ENCODE results near the gene NALF2.

The NALF2 gene

GRCh38 chrX:69503782-69504625 lies at the start of gene NALF2:
NALF2 (plus strand) TSS chrX:69504326; CDS start chrX:69505283, 957 bp downstream.
- Histone ChIP-seq H3K36me3 (ENCODE audit: control insufficient read depth, insufficient read depth, low read length) (no peaks in the 10 kb centered on the region), H3K4me3 (replicated peaks; ENCODE audit: low read depth, low read length) (no peak within 1 kb of the TSS; the same call in 1 of the 2 replicates), H3K27me3 (replicated peaks; ENCODE audit: control insufficient read depth, insufficient read depth, low read length) (peaks cover 1% of the 10 kb centered on the region; the same call in 1 of the 2 replicates)
- no peak for TF ChIP-seq CTCF (IDR thresholded peaks at IDR 0.05; ENCODE audit: insufficient read depth, low read length, poor library complexity, severe bottlenecking)
- DNase-seq (ENCODE audit: extremely low read depth, insufficient read length): peak; percentile 33

GRCh38 chrX:69457756-69458155 lies 46.4 kb upstream of the NALF2 start:
- no peak for DNase-seq (ENCODE audit: extremely low read depth, insufficient read length)
- Histone ChIP-seq H3K4me3 (replicated peaks; ENCODE audit: low read depth, low read length) (no peak overlapping the region), H3K27me3 (replicated peaks; ENCODE audit: control insufficient read depth, insufficient read depth, low read length) (no peaks in the 10 kb centered on the region), H3K36me3 (ENCODE audit: control insufficient read depth, insufficient read depth, low read length) (no peaks in the 10 kb centered on the region)
- no peak for TF ChIP-seq CTCF (IDR thresholded peaks at IDR 0.05; ENCODE audit: insufficient read depth, low read length, poor library complexity, severe bottlenecking)

GRCh38 chrX:69466546-69466945 lies 37.6 kb upstream of the NALF2 start:
- no peak for DNase-seq (ENCODE audit: extremely low read depth, insufficient read length)
- H3K4me3 ChIP-seq (replicated peaks; ENCODE audit: low read depth, low read length): no peak overlapping the region
- no peaks in the 10 kb centered on the region for H3K27me3 ChIP-seq (replicated peaks; ENCODE audit: control insufficient read depth, insufficient read depth, low read length)
- TF ChIP-seq CTCF (IDR thresholded peaks at IDR 0.05; ENCODE audit: insufficient read depth, low read length, poor library complexity, severe bottlenecking): no peak
- H3K36me3 ChIP-seq (ENCODE audit: control insufficient read depth, insufficient read depth, low read length): no peaks in the 10 kb centered on the region

- TF ChIP-seq CTCF (IDR thresholded peaks at IDR 0.05; ENCODE audit: insufficient read depth, low read length, poor library complexity, severe bottlenecking): no peak
- DNase-seq (ENCODE audit: extremely low read depth, insufficient read length): no peak
- Histone ChIP-seq H3K36me3 (ENCODE audit: control insufficient read depth, insufficient read depth, low read length) (no peaks in the 10 kb centered on the region), H3K27me3 (replicated peaks; ENCODE audit: control insufficient read depth, insufficient read depth, low read length) (no peaks in the 10 kb centered on the region), H3K4me3 (replicated peaks; ENCODE audit: low read depth, low read length) (no peak overlapping the region)
Measured at GRCh38 chrX:69469975-69470374, 34.2 kb upstream of the NALF2 start.

GRCh38 chrX:69489625-69490024 lies 14.5 kb upstream of the NALF2 start:
- no peak for DNase-seq (ENCODE audit: extremely low read depth, insufficient read length)

More at GRCh38 chrX:69489625-69490024, 14.5 kb upstream of the NALF2 start:
- Histone ChIP-seq H3K4me3 (replicated peaks; ENCODE audit: low read depth, low read length) (no peak overlapping the region), H3K36me3 (ENCODE audit: control insufficient read depth, insufficient read depth, low read length) (no peaks in the 10 kb centered on the region), H3K27me3 (replicated peaks; ENCODE audit: control insufficient read depth, insufficient read depth, low read length) (no peaks in the 10 kb centered on the region; the same call in 1 of the 2 replicates)
- no peak for TF ChIP-seq CTCF (IDR thresholded peaks at IDR 0.05; ENCODE audit: insufficient read depth, low read length, poor library complexity, severe bottlenecking)
